Measurements from ENCODE around the gene LRRC74B.

The LRRC74B gene

DNA sequence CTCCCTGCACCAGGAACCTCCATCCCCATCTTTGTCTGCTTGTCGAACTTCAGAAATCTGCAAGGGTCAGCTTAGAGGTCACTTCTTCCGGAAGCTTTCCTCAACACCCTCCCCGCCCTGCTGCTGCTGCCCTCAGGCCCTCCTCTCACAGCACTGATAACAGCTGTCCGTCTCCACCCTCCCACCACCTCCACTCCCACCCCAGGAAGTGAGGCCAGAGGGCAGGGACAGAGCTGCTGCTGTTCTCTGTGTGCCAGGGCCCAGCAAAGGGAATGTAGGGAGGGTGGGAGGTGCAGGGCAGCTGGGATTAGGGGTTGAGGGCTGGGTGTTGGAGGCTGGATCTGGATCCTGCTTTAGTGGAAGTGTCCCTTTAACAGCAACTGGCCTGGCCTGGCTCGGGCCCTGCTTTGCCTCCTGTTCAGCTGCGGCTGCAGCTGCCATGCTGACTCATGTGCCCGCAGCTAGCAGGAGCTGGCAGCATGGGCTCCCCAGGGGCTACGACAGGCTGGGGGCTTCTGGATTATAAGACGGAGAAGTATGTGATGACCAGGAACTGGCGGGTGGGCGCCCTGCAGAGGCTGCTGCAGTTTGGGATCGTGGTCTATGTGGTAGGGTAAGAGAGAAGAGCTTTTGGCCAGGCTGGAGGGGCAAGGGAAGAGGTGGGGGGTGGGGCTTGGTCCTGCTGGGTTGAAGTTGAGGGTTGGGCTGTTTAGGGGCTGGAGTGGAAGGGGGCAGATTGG is 30.9 kb upstream of the LRRC74B start, which contains the start of gene P2RX6:
TSS of gene P2RX6 (plus strand) at position 440 of the 740 bp plus-strand sequence. CDS start at position 450, 10 bp downstream.
- no peak for DNase-seq

DNA sequence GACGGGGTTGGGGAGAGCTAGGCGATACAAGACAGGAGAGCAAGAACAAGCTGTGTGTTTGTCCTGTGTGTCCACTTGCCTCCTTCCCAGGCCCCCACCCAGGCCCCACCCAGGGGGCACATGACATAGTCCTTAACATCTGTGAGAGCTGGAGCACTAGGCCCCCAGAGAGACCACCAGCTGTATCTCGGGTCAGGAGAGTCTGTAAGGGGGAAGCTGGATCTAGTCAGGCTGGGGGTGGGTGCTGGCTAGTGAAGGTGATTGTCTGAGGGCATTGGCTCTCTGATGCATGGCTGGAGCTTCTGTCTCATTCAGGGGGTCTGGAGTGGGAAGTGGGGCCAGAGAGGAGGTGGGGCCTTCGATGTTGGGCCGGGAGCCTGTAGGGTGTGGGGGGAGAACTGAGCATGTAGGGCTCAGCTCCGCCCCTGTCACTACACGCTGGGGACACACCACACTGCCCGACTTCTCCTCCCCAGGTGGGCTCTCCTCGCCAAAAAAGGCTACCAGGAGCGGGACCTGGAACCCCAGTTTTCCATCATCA is 30.2 kb upstream of the LRRC74B start:
- no peak for DNase-seq

DNA sequence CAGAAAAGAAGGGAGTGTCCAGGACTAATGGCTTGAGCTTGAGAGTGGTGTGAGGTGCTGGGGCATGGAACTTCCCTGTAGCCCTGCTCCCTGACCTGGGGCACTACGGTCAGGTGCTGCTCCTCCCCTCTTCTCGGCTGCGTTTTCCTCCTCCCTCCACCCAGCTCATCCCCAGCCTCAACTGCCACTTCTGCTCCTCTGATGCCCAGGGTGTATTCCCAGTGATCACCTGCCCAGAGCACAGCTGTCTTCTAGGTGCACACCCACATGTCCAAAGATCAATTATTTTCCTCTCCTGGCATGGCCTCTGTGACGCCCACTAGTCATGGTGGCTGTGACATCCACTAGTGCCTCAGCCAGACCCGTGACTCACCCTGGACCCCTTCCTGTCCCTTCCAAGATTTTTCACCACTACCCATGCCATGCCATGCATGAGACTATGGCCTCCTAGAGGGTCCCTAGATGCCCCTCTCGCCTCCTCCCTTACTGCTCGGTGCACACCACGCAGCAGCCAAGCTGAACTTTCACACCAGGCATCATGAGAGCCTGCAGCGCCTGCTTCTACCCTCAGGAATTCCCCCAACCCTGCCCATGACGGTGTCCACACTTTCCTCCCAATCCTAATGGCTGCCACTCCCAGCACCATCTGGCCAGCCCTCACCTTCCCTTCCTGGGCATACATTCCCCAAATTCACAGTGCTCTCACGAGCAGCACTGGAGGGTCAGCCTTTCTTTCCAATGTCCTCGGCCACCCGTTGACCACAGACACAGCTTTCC is 28.9 kb upstream of the LRRC74B start:
- no peak for DNase-seq

DNA sequence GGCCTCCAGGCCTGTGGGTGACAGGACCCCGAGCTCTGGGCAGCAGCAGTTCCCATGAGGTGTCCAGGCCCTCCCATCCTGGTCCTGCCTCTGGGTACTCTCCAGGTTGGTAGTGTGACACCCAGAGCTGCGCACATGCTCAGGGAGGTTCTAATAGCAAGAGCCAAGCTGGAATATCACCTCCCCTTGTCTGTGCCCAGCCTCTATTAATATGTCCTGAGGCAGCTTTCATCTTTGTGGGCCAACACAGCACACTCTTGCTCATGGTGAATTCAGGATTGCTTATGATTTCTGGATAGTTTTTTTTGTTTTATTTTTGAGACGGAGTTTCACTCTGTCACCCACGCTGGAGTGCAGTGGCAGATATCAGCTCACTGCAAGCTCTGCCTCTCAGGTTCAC is 27.4 kb upstream of the LRRC74B start:
- no peak for DNase-seq

DNA sequence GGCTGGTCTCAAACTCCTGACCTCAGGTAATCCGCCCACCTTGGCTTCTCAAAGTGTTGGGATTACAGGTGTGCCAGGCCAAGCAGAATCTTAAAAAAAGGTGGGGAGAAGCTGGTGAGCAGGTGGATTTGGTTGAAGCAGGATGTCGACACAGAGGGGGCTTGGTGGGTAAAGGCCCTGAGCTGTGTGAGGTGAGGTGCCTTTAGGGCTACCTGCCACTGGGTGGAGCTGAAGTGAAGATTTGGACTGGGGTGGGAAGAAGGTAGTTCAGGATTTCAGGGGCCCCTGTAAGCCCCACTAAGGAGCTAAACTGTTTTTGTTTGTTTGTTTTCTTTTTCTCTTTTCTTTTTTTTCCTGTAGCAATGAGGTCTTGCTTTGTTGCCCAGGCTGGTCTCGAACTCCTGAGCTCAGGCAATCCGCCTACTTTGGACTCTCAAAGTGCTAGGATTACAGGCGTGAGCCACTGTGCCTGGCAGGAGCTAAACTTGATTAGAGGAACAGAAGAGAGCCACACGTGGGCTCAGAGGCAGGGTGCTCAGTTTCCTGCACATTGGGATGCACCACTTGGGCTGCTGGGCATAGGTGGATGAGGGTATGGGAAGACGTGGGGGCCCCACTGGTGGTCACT is 24.8 kb upstream of the LRRC74B start:
- peak; percentile 31 for DNase-seq

DNA sequence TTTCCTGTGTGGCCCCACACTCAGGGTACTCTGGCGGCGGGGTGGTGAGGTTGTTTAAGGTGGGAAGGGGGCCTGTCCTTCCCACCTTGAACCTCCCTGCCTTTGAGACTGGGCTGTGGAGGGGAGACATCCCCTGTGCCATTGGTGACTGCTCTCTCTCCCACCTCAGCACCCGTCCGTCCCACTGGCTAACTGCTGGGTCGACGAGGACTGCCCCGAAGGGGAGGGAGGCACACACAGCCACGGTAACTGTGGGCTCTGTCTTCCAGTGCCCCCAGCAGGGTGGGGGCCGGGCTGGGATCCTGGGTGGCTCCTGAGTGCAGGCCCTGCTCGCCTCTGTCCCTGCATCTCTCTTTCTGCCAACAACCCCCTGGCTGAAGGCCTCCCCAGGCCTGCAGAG is 23.2 kb upstream of the LRRC74B start:
- DNase-seq, result no peak

DNA sequence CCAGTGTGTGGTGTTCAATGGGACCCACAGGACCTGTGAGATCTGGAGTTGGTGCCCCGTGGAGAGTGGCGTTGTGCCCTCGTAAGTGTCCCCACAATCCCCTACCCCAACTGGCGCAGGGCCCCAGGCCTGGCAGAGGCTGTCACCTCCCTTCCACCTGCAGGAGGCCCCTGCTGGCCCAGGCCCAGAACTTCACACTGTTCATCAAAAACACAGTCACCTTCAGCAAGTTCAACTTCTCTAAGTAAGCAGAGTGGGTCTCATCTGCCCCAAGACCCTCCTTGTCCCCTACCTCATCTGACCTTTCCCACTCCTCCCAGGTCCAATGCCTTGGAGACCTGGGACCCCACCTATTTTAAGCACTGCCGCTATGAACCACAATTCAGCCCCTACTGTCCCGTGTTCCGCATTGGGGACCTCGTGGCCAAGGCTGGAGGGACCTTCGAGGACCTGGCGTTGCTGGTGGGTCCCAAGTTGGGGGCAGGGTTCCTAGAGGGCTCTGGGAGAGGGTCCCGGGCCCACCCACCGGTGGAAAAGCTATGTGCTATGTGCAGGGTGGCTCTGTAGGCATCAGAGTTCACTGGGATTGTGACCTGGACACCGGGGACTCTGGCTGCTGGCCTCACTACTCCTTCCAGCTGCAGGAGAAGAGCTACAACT is 22.7 kb upstream of the LRRC74B start:
- no peak for DNase-seq

DNA sequence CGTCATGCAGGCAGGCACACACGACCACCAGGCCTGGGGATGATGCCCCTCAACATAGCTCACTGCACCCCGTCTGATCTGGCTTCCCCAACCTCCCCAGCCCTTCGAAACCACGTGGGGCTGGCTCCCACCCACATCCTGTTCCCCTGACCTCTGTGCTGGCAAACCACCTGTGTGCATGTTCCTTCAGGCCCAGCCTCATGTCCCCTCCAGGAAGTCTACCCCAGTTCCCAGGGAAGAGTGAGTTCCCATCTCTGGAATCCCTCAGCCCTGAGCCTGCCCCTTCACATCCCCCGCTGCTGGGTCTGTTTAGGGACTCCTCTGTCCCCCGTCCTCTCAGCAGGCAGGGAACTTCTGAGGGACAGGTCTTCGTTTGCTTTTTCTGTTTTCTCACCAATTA is 20.5 kb upstream of the LRRC74B start:
- no peak for DNase-seq

DNA sequence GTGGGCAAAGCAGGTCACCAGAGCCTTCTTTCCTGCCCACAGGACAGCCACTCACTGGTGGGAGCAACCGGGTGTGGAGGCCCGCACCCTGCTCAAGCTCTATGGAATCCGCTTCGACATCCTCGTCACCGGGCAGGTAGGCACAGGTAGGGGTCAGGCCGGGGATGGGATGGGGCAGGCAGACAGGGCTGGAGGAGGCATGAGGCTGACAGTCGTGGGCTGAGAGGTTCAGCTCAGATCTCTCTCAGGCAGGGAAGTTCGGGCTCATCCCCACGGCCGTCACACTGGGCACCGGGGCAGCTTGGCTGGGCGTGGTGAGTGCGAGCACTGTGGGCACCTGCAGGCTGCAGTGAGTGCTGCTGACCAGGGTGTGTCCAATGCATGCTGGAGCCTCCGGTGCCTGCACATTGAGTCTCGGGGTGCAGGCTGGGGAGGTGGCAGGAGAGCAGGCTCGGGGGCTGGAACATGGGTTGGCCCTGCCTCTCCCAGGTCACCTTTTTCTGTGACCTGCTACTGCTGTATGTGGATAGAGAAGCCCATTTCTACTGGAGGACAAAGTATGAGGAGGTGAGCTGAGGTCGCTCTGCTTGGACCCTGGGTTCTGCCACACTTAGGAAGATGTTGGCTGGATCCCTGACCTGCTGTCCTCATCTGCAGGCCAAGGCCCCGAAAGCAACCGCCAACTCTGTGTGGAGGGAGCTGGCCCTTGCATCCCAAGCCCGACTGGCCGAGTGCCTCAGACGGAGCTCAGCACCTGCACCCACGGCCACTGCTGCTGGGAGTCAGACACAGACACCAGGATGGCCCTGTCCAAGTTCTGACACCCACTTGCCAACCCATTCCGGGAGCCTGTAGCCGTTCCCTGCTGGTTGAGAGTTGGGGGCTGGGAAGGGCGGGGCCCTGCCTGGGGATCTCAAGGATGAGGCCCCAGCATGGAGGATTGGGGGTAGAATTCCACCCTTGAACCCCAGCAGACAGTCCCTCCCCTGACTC is 19.7 kb upstream of the LRRC74B start:
- DNase-seq, result no peak

DNA sequence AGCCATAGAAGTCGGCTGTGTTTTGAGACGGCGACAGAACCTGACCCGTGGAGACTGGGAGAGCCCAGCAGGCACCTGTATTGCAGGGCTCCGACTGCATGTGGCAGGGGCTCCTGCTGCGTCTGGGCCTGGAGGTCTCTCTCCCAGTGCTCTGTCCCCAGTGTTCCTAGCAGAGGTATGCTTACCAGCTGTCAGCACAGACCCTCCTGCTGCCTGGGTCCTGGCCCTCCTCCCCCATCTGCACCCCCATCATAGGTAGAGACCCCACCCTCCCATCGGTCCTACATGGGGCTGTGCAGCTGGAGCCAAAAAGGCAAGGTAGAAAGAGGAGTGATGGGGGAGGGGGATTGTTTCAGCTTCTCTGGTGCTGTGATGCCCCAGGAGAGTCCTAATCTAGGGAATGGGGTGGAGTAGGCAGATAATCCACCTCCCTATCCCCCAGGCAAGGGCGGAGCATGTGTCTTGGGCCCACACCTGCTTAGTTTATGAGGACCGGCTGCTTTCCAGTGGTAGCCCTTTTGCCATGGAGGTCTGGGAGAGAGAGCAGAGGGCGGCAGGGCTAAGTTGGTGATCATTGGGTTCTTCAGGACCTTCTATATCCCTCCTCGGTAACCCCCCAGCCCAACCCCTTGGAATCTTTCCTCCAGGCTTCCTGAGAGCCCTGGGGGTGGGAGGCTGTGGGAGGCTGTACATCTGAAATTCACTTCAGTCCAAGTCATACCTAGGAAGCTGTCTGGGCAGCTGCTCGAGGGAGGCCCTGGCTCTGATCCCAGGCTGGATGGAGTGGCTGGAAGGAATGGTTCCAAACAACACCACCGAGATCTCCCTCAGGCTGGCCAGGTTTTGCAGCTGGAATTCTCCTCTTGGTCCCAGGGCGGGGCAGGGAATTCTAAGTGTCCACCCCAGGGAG is 18.7 kb upstream of the LRRC74B start:
- no peak for DNase-seq

DNA sequence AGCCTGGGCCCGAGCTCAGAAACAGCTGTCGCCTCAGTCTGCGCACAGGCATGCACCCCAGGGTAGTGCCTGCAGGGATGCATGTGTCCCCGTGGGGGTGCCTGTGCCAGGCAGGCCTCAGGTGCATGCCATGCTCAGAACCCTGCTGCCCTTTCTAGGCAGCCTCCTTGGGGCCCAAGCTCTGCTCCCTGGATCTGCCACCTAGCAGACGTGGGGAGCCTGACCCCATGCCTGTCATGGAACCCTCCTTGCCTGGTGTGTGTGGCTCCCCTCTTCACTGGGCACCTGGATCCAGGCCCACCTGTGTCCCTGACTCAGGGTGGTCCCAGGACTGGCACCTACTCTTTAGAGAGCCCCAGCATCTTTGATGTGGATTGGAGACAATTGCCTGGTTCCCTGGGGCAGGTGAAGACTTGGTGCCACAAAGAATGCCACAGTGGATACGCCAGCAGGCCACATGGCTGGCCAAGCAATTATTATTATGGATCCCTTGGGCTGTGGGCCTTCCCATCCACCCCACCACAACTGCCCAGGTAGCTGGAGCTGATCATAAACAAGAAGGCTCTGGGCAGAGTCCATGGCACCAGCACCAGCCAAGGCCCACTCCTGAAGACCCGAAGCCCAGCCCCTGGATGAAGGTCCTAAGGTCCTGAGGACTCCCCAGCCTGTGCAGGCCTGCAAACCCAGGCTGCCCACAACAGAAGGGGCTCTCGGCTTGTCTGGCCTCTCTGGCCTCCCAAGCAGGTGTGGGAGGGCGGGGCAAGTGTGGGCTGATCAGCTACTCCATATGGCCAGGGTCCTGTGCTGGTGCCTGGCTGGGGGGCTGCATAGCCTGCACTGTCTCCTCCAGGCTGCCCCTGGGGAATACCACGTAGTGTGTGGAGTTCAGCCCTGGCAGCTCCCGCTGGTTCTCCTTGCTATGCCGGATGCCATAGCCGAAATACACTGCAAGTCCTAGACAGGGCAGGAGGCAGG is 17.2 kb upstream of the LRRC74B start:
- DNase-seq, result no peak

DNA sequence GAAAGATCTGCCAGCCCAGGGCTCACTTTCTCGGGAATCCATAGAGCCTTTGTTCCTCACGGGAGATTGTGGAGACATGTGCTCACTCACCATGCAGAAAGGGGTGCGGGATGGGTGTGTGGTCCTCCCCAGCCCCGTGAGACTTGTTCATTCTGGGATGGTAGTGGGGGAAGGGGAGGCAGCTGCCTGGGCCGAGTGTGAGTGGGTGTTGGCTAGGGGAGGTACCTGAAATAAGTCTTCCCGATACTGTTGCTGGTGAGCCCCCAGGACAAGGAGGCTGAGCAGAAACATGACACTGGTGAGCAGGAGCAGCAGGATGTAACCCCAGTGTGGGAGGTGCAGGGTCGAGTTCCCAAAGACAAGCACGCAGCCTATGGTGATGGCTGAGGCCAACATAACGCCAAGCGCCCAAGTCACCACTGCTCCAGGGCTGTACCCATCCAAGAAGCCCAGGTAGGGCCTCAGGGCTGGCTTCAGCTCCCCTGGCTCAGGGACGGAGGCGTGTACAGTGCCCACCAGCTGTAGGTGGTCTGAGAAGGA is 16.2 kb upstream of the LRRC74B start:
- DNase-seq, result no peak

DNA sequence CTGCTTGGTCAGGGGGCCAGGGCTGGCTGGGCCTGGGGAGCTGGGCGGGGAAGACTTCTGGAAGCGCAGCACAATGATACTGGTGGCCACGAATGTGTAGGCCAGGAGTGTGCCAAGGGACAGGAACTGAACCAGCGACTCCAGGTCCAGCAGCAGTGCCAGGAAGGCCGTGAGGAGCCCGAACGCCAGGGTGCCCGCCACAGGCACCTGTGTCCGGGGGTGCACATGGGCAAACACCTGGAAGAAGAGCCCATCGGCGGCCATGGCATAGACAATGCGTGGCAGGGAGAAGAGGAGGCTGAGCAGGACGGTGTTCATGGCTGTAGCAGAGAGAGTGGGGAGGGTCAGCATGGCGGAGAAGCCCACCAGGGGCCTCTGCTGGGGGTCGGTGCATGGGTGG is 15.7 kb upstream of the LRRC74B start:
- no peak for DNase-seq

DNA sequence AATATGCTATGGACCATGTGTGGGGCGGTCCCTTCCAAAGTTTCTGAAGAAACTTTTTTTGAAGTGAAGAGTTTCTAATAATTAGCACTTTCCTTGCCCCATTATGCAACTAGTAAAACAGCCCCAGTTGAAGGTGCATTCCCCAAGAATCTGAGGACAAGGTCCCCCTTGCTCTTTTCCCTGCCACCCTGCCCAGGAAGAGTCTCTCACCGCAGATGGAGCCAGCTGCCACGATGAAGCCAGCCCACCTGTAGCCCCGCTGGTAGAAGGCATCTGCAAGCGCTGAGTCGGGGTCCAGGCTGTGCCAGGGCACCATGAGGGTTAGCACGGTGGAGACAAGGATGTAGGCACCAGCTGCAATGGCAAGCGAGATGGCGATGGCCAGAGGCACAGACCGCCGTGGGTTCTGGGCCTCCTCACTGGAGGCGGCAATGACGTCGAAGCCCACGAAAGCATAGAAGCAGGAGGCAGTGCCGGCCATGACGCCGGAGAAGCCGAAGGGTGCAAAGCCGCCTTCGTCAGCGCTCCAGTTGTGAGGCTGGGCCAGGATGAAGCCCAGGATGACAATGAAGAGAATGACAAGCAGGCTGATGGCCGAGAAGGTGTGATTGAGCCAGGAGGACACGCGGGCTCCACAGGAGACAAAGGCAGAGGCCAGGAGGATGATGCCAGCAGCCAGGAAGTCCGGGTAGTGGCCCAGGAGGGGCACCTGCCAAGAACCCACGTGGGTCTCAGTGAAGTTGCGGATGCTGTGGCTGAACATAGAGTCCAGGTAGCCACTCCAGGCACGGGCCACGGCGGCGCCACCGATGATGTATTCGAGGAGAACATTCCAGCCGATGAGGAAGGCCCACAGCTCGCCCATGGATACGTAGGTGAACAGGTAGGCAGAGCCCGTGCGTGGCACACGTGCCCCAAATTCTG is 14.9 kb upstream of the LRRC74B start:
- DNase-seq, result no peak

DNA sequence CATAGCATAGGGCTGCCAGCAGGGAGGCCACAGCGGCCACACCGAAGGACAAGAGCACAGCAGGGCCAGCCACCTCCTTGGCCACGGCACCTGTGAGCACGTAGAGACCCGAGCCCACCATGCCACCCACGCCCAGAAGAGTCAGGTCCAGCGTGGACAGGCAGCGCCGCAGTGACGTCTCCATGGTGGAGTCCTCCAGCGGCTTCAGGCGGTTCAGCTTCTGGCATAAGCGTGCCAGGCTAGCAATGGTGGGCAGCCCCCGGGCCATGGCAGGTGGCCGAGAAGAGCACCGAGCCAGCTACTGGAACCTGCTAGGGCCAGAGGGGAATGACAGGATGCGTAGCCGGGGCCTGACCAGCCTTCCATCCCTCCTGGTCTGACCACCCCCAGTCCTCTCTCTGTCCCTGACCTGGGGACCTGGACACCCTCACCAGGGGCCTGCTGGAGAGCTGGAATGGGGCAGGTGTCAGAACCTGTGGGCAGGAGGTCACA is 14.2 kb upstream of the LRRC74B start:
- no peak for DNase-seq

DNA sequence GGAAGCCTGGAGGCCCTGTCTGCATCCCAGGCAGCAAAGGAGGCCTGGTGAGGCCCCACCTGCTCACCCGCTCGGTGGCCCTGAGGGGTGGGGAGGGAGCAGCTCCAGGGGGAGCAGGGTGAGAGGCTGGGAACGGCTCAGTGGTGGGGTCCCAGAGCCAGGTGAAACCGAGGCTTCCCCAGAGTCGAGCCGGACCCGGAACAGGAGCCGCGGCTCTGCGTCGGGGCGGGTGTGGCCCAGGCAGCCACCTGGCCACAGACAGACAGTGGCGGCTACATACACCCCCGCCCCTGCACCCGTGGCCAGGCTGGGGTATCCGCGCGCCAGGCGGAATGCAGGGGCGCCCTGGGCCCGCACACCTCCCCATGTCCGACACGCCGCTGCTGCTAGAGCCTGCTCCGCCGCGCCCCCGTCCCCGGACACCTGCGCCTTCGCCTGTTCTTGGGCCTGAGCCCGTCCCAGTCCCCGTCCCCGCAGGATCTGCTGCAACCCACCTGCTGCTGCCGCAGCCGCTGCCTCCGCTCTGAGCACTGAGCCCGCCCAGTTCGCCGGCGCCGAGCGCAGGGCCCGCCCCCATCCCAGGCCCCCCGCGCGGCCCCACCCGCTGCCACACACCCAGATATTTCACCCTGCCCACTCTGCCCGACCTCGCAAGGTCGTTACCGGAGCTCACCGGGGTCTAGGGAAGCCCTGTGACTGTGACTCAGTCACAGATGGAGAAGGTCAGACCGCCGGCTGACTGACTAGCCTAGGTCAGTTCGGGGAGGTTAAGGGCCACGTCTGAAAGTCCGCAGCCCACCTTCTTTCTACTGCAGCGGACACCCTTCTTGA is 13.5 kb upstream of the LRRC74B start, which contains the start of gene SLC7A4:
TSS of gene SLC7A4 (minus strand) at position 525 of the 831 bp plus-strand sequence. CDS start 749 bp downstream, outside the sequence.
- no peak for DNase-seq
